HG03097 (cell line): ENCODE results near the gene CRMP1.

Experiments
- ATAC-seq: cut with Tn5 transposase; IDR thresholded peaks from one replicate; pipeline ENCODE4 v1.9.1; 2021; ENCODE audit not compliant: unreplicated experiment, low FRiP score

Gene CRMP1

DNA sequence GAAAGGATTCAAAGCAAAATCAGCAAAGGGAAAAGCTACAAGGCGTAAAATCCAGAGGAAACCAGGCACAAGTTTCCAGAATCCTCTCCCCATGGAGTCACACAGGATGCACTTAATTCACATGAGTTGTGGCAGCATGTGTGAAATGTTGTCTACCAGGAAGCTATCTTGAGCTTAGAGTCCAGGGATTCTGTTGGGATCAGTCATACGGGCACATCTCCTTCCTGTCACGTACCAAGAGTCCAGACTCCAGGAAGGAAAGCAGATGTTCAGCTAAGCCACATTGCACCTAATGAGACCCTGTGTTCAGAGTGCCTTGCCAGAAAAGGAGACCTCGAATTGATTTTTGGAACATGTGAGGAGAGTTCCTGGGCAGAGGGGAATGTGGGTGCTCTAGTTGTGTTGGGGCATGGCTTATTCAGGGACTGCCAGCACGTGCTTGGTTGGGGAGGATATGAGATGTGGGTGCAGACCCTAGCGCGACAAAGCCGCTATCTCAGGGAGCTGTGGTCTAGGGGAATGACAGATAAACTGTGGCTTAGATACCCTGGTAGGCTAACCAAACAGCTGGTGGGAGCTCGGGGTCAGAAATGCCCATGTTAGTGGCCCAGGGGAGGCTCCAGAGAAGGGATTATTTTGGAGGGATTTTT, 111.9 kb downstream of the CRMP1 start:
- ATAC-seq: no peak

- no peak for ATAC-seq
These were observed 116.4 kb downstream of the CRMP1 start for GRCh38 chr4:5776510-5776909.

DNA sequence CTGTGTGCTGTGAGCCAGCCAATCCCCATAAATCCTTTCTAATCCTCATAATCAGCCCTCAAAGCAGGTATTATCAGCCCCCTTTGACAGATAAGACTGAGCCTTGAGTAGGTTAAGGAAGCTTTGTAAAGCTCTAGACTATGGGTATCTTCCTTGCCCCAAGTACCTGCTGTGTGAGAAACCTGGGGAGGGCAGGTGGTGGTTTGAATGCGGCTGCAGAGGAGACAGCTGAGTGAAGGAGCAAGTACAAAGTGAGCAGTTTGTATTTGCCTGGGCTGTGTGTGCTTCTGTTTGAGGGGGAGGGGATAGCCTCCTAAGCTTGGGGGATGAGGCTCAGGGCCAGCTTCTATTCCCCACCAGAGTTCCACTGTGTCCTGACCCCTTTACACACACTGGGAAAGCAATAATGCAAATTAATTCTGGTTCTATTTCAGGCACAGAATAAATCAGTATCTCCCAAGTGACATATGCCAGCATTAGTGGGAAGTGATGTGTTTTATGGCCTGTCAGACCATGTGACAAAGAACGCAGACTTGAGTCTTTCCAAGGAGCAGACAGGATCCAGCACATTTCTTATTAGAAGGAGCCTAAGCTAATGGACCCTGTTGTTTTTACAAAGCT, 118.4 kb downstream of the CRMP1 start:
- no peak for ATAC-seq

DNA sequence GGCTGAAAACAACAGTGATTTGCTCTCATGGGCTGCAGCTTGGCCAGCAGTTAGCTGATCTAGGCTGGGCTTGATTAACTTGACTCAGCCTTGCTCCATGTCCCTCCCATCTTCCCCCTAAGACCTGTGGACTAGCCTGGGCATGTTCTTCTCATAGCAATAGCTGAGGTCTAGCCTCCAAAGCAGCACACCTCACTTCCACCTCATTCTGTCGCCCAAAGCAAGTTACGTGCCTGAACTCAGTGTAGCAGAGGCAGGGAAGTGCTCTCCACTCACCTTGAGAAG, 119.7 kb downstream of the CRMP1 start:
- no peak for ATAC-seq

DNA sequence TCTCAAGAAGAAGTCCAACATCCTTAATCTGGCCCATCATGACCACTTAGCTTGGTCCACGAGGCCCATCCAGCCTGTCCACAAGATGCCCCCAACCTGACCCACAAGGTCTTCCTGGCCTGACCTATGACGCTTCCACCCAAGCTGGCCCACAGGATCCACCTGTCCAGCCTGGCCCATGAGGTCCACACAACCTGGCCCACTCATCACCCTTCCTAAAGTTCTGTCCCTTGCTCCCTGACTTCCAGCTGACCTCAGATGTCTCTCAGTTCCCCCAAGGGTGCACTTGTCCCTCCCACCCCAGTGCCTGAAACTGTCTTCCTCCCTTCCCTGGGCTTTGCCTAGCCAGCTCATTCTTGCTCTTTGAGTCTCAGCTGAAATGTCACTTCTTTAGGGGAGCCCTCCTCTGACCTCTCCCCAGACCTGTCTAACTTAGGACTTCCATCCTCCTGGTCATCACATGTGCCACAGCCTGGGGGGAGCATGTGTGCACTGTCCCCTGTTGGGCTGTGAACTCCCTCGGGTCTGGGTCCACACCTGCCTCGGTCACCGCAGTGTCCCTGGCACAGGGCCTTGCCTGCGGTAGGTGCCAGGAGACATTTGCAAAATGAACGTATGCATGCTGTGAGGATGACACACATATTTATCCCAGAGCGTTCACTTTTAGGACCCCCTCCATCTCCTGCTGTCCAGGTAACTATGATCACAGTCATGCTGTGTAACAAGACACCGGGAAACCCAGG, 120.2 kb downstream of the CRMP1 start:
- no peak for ATAC-seq
